ENCODE data around the gene RFTN1.

GRCh38 chr3:16503191-16503776 is 10.2 kb downstream of the RFTN1 start:
- TF ChIP-seq, protein P1, sequence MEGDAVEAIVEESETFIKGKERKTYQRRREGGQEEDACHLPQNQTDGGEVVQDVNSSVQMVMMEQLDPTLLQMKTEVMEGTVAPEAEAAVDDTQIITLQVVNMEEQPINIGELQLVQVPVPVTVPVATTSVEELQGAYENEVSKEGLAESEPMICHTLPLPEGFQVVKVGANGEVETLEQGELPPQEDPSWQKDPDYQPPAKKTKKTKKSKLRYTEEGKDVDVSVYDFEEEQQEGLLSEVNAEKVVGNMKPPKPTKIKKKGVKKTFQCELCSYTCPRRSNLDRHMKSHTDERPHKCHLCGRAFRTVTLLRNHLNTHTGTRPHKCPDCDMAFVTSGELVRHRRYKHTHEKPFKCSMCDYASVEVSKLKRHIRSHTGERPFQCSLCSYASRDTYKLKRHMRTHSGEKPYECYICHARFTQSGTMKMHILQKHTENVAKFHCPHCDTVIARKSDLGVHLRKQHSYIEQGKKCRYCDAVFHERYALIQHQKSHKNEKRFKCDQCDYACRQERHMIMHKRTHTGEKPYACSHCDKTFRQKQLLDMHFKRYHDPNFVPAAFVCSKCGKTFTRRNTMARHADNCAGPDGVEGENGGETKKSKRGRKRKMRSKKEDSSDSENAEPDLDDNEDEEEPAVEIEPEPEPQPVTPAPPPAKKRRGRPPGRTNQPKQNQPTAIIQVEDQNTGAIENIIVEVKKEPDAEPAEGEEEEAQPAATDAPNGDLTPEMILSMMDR (IDR thresholded peaks at IDR 0.05; ENCODE audit: low read depth, low read length, missing input control): no peak
- TF ChIP-seq ZBTB33 (IDR thresholded peaks at IDR 0.05): no peak

All from liver (tissue), 2 donors.